HCT116 (cell line): Measurements from ENCODE around the gene MATK. TPM values are rescaled to one million over a fixed set of nuclear protein-coding genes. Genes with fewer than 3 reads are reported as not detected.

Source experiments
- ATAC-seq: fragments of 200-7000 bp; cut with Tn5 transposase; 2 replicates; pipeline ENCODE4 v1.9.1; 2020; ENCODE audit warnings: mild to moderate bottlenecking, moderate library complexity
- BruUV-seq: library from RNA; stranded (reverse); fragments of 400-500 nt; replicated peaks from 2 replicates; lab custom pipeline; 2021; lab: Mats Ljungman, UMichigan
- CTCF ChIA-PET: fragments of 300-600 bp; sonication (Branson Sonifier 250); formaldehyde crosslinking; loops from one replicate; lab custom pipeline; 2021; ENCODE audit warnings: antibody characterized with exemption; lab: Charles Lee
- POLR2A ChIA-PET: fragments of 300-600, 350-600 bp; sonication (Branson Sonifier 250); formaldehyde crosslinking; loops from one replicate; lab custom pipeline; 2021; ENCODE audit warnings: antibody characterized with exemption; lab: Charles Lee
- RAD21 ChIA-PET, 2 experiments: fragments of 300-600 bp; sonication (Branson Sonifier 250); formaldehyde crosslinking; loops; one replicate each; lab custom pipeline; 2023; ENCODE audit warnings: low total read pairs in 2 of 2; ENCODE audit not compliant: uncharacterized antibody in 2 of 2, unreplicated experiment in 2 of 2, low non-redundant PET in 1 of 2; lab: Charles Lee
- DNase-seq: peaks from one replicate; pipeline ENCODE4 v3.0.0-alpha.2; 2010; ENCODE audit warnings: low read depth, low spot score
- H2AFZ ChIP-seq: fragments of 200-600 bp; shearing (Covaris generic), sonication (generic); 2 replicates; pipeline ENCODE4 v1.6.1; 2017; ENCODE audit warnings: low read depth, mixed run types, mixed read lengths, antibody characterized with exemption, low read length; ENCODE audit not compliant: poor library complexity, severe bottlenecking
- H3K27ac ChIP-seq: 2 replicates; pipeline ENCODE4 v1.5.1; 2012; ENCODE audit warnings: low read depth, low read length
- H3K27me3 ChIP-seq: fragments of 200-600 bp; sonication (generic); 2 replicates; pipeline ENCODE4 v1.6.1; 2016; ENCODE audit warnings: mixed run types, low read length, mixed read lengths; ENCODE audit not compliant: insufficient read depth
- H3K36me3 ChIP-seq, 2 experiments: fragments of 200-500 bp in 1 of 2; fragments of 200-600 bp in 1 of 2; sonication (Bioruptor generic) in 1 of 2; sonication (generic) in 1 of 2; 2 replicates each; pipeline versions ENCODE4 v1.5.1 to v1.6.1; 2014 to 2016; ENCODE audit warnings: low read length in 2 of 2, inconsistent platforms in 1 of 2, mixed read lengths in 1 of 2, mixed run types in 1 of 2; ENCODE audit not compliant: insufficient read depth in 2 of 2, control insufficient read depth in 1 of 2
- H3K4me1 ChIP-seq, 2 experiments: fragments of 200-600 bp in 1 of 2; sonication (generic) in 1 of 2; 2 replicates each; pipeline versions ENCODE4 v1.5.1 to v1.6.1; 2012 to 2017; ENCODE audit warnings: low read length in 2 of 2, inconsistent platforms in 1 of 2, mild to moderate bottlenecking in 1 of 2, mixed read lengths in 1 of 2, mixed run types in 1 of 2, moderate library complexity in 1 of 2; ENCODE audit not compliant: insufficient read depth in 2 of 2, control insufficient read depth in 1 of 2
- H3K4me2 ChIP-seq: fragments of 200-600 bp; sonication (generic); 2 replicates; pipeline ENCODE4 v1.6.1; 2017; ENCODE audit warnings: mixed run types, low read length, mixed read lengths
- H3K4me3 ChIP-seq, 2 experiments: fragments of 200-600 bp in 1 of 2; sonication (generic) in 1 of 2; replicated peaks in 1 of 2; 2 replicates each; pipeline ENCODE4 v1.5.1; 2011 to 2016; ENCODE audit warnings: low read length in 2 of 2, control low read depth in 1 of 2, low read depth in 1 of 2, mild to moderate bottlenecking in 1 of 2, mixed read lengths in 1 of 2, mixed run types in 1 of 2
- H3K79me2 ChIP-seq: fragments of 200-600 bp; sonication (generic); 2 replicates; pipeline ENCODE4 v1.6.1; 2017; ENCODE audit warnings: mild to moderate bottlenecking, mixed run types, low read length, moderate library complexity, mixed read lengths; ENCODE audit not compliant: insufficient read depth
- H3K9ac ChIP-seq: fragments of 200-600 bp; sonication (generic); 2 replicates; pipeline ENCODE4 v1.6.1; 2016; ENCODE audit warnings: low read length, mixed read lengths
- H3K9me2 ChIP-seq: fragments of 200-600 bp; sonication (generic), shearing (Covaris generic); 2 replicates; pipeline ENCODE4 v1.6.1; 2017; ENCODE audit warnings: mixed run types, mild to moderate bottlenecking, moderate library complexity; ENCODE audit not compliant: insufficient read depth
- H3K9me3 ChIP-seq, 2 experiments: fragments of 200-500 bp in 1 of 2; fragments of 200-600 bp in 1 of 2; sonication (Bioruptor generic) in 1 of 2; sonication (generic) in 1 of 2; 2 replicates each; pipeline ENCODE4 v1.6.1; 2014 to 2017; ENCODE audit warnings: low read length in 2 of 2, mixed read lengths in 2 of 2, inconsistent platforms in 1 of 2, low read depth in 1 of 2, mild to moderate bottlenecking in 1 of 2, mixed run types in 1 of 2, moderate library complexity in 1 of 2; ENCODE audit not compliant: control insufficient read depth in 1 of 2, insufficient read depth in 1 of 2
- H4K20me1 ChIP-seq: fragments of 200-600 bp; sonication (generic), shearing (Covaris generic); 2 replicates; pipeline ENCODE4 v1.6.1; 2017; ENCODE audit warnings: mixed run types, mild to moderate bottlenecking, moderate library complexity; ENCODE audit not compliant: insufficient read depth
- CBX3 ChIP-seq: IDR thresholded peaks from 2 replicates; pipeline ENCODE4 v1.6.1; 2012; ENCODE audit warnings: low read depth
- EGR1 ChIP-seq: IDR thresholded peaks from 2 replicates; pipeline ENCODE4 v1.6.1; 2012; ENCODE audit warnings: low read depth
- ELF1 ChIP-seq: IDR thresholded peaks from 2 replicates; pipeline ENCODE4 v1.6.1; 2012; ENCODE audit warnings: low read depth, borderline replicate concordance
- EZH2 ChIP-seq: fragments of 200-600 bp; sonication (generic); IDR thresholded peaks from 2 replicates; pipeline ENCODE4 v1.6.1; 2017; ENCODE audit warnings: antibody characterized with exemption, mixed run types
- EZH2phosphoT487 ChIP-seq: fragments of 200-600 bp; IDR thresholded peaks from 2 replicates; pipeline ENCODE4 v1.6.1; 2018; ENCODE audit warnings: antibody characterized with exemption, borderline replicate concordance
- FOSL1 ChIP-seq: IDR thresholded peaks from 2 replicates; pipeline ENCODE4 v1.6.1; 2012; ENCODE audit warnings: low read depth
- JUND ChIP-seq: IDR thresholded peaks from 2 replicates; pipeline ENCODE4 v1.6.1; 2012
- RAD21 ChIP-seq: IDR thresholded peaks from 2 replicates; pipeline ENCODE4 v1.6.1; 2012; ENCODE audit warnings: low read depth, mild to moderate bottlenecking
- SIN3A ChIP-seq: IDR thresholded peaks from 2 replicates; pipeline ENCODE4 v1.6.1; 2012; ENCODE audit warnings: low read depth
- SRF ChIP-seq: IDR thresholded peaks from 2 replicates; pipeline ENCODE4 v1.6.1; 2012; ENCODE audit warnings: low read depth
- TCF7L2 ChIP-seq: IDR thresholded peaks from 2 replicates; pipeline ENCODE4 v1.7.0; 2011; ENCODE audit warnings: borderline replicate concordance, inconsistent platforms; ENCODE audit not compliant: insufficient read depth, insufficient read length; ENCODE audit errors: extremely low read depth
- YY1 ChIP-seq: IDR thresholded peaks from 2 replicates; pipeline ENCODE4 v1.6.1; 2011; ENCODE audit warnings: low read length, low read depth, moderate library complexity, mild to moderate bottlenecking; ENCODE audit not compliant: insufficient replicate concordance; ENCODE audit errors: extremely low read depth
- ZFX ChIP-seq: fragments of 450-650 bp; IDR thresholded peaks from 2 replicates; pipeline ENCODE4 v1.6.1; 2017
- intact Hi-C: fragments of 100-400 bp; cut with micrococcal nuclease; formaldehyde crosslinking; loops from 2 replicates; pipeline ENCODE4 v1.10.0; 2022
- total RNA-seq: library from RNA; stranded (reverse); gene quantifications from one replicate; pipeline ENCODE4 v1.2.1, GENCODE V29; 2021; ENCODE audit not compliant: unreplicated experiment
- TF ChIP-seq, protein P1 (sequence below): IDR thresholded peaks from 2 replicates; pipeline ENCODE4 v1.6.1; 2012
- TF ChIP-seq, protein P2 (sequence below): IDR thresholded peaks from 2 replicates; pipeline ENCODE4 v1.6.1; 2012

Gene MATK
- total RNA-seq, 1 experiment from 2014 or later = not detected

GRCh38 chr19:3752492-3752891 lies 33.7 kb downstream of the MATK start:
- TF ChIP-seq ZFX (no peak), TCF7L2 (no peak)
- Histone ChIP-seq H3K36me3 (peaks cover 0 to 3% of the 10 kb centered on the region in 2 experiments; a peak in 2 of 4 replicates), H2AFZ (no peak overlapping the region), H4K20me1 (no peaks in the 10 kb centered on the region), H3K4me1 (no peaks in the 10 kb centered on the region), H3K4me3 (no peak overlapping the region), H3K9me3 (no peaks in the 10 kb centered on the region), H3K79me2 (no peaks in the 10 kb centered on the region), H3K27me3 (no peaks in the 10 kb centered on the region), H3K9ac (no peak overlapping the region), H3K9me2 (no peaks in the 10 kb centered on the region), H3K27ac (no peak overlapping the region), H3K4me2 (no peak overlapping the region)
- ChIA-PET CTCF (no interaction called here), POLR2A (interaction anchor here (1.0 kb wide), 1 partner anchor 10 kb away, joined by 4 read pairs; no protein-coding TSS in a partner anchor), RAD21 (no interaction called here)
- BruUV-seq = no TSS peak
- no peak for ATAC-seq
- DNase-seq = no peak
- intact Hi-C loops = no loop called here

DNA sequence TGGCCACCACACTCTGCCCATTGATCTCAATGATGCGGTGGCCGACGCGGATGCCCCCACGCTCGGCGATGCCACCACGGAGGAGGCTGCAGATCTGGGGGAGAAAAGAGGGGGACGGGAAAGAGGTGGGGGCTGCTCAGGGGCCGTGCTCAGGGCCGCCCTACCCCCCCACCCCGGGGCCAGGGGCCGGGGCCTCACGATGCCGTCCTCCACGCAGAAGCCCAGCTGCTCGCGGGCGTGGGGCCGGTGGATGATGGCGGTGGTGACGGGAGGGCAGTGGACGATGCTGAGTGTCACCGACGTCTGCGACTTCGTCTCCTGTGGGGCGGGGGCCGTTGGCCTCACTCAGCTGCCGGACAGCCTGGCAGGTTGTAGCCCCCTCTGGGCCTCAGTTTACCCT lies 34.9 kb downstream of the MATK start:
- ATAC-seq (no peak), DNase-seq (no peak)
- peaks cover 0 to 3% of the 10 kb centered on the region in 2 experiments; a peak in 2 of 4 replicates for H3K36me3 ChIP-seq
- BruUV-seq = no TSS peak
- ChIA-PET POLR2A (no interaction called here), CTCF (no interaction called here), RAD21 (no interaction called here)
- no peaks in the 10 kb centered on the region for H3K4me1 ChIP-seq
- no peaks in the 10 kb centered on the region for H3K79me2 ChIP-seq
- intact Hi-C loops = no loop called here
- H3K27ac ChIP-seq = no peak overlapping the region
- no peak overlapping the region for H3K9ac ChIP-seq
- TF ChIP-seq EGR1 (no peak), TCF7L2 (no peak), EZH2phosphoT487 (no peak), SRF (no peak), YY1 (no peak), ELF1 (no peak), EZH2 (no peak), FOSL1 (no peak), ZFX (no peak), CBX3 (no peak), SIN3A (no peak), RAD21 (no peak), JUND (no peak)
- TF ChIP-seq, protein P1, sequence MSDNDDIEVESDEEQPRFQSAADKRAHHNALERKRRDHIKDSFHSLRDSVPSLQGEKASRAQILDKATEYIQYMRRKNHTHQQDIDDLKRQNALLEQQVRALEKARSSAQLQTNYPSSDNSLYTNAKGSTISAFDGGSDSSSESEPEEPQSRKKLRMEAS = no peak
- TF ChIP-seq, protein P2, sequence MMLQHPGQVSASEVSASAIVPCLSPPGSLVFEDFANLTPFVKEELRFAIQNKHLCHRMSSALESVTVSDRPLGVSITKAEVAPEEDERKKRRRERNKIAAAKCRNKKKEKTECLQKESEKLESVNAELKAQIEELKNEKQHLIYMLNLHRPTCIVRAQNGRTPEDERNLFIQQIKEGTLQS = no peak
- no peak overlapping the region for H3K4me3 ChIP-seq
- no peaks in the 10 kb centered on the region for H3K9me2 ChIP-seq
- H3K27me3 ChIP-seq = no peaks in the 10 kb centered on the region
- H3K9me3 ChIP-seq = no peaks in the 10 kb centered on the region
- H4K20me1 ChIP-seq = no peaks in the 10 kb centered on the region
- no peak overlapping the region for H3K4me2 ChIP-seq
- H2AFZ ChIP-seq = no peak overlapping the region
